Stimulated activated effector memory CD8-positive, alpha-beta T cell treated with anti-CD3 and anti-CD28 coated beads, Interleukin-12 subunit alpha, Interleukin-12 subunit beta, amount 100 ng/mL, for 72 hours (primary cell): ENCODE measurements around the gene WNT8B.

Experiments
- ATAC-seq: fragments of 150-1000 bp; cut with Tn5 transposase; 2 replicates; pipeline ENCODE4 v1.10.0; 2021
- DNase-seq, 2 donors: peaks; one replicate each; pipeline ENCODE4 v3.0.0; 2021 to 2022; ENCODE audit warnings: low spot score in 2 of 2
- H3K27ac Mint-ChIP-seq: one replicate; pipeline ENCODE4 v1.8.0; 2022; ENCODE audit warnings: mild to moderate bottlenecking, mixed read lengths
- H3K36me3 Mint-ChIP-seq: one replicate; pipeline ENCODE4 v1.8.0; 2022; ENCODE audit warnings: mild to moderate bottlenecking, mixed read lengths
- H3K4me1 Mint-ChIP-seq: one replicate; pipeline ENCODE4 v1.8.0; 2022; ENCODE audit warnings: mixed read lengths
- H3K4me3 Mint-ChIP-seq: one replicate; pipeline ENCODE4 v1.8.0; 2022; ENCODE audit warnings: mild to moderate bottlenecking, mixed read lengths
- H3K9me3 Mint-ChIP-seq: one replicate; pipeline ENCODE4 v1.8.0; 2022; ENCODE audit warnings: mixed read lengths

The WNT8B gene, protein sequence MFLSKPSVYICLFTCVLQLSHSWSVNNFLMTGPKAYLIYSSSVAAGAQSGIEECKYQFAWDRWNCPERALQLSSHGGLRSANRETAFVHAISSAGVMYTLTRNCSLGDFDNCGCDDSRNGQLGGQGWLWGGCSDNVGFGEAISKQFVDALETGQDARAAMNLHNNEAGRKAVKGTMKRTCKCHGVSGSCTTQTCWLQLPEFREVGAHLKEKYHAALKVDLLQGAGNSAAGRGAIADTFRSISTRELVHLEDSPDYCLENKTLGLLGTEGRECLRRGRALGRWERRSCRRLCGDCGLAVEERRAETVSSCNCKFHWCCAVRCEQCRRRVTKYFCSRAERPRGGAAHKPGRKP

DNA sequence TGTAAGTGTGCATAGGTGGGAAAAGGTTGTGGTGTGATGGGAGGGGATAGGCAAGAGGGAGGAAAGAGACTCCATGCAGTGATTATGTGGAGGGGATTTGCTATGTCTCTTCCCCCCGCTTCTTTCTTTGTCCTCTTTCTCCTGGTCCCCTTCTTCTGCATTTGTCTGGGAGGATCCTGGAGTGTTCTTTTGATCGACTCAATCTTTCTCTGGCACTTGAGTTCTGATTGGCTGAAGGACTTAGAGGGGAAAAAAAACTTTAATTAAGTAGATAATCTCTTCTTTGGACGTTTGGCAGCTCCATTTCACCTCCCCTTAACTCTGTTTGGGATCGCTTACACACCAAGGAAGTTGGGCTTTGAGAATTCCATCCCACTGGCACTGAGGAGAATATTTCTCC lies at the start of gene WNT8B:
WNT8B (plus strand) TSS at position 301 of the 400 bp plus-strand sequence. CDS start 160 bp downstream, outside the sequence.
- H3K36me3 Mint-ChIP-seq = no peaks in the 10 kb centered on the region
- H3K4me3 Mint-ChIP-seq = no peak within 1 kb of the TSS
- no peak for ATAC-seq
- no peaks in the 10 kb centered on the region for H3K9me3 Mint-ChIP-seq
- no peak within 1 kb of the TSS for H3K27ac Mint-ChIP-seq
- no peak for DNase-seq
- no peaks in the 10 kb centered on the region for H3K4me1 Mint-ChIP-seq

DNA sequence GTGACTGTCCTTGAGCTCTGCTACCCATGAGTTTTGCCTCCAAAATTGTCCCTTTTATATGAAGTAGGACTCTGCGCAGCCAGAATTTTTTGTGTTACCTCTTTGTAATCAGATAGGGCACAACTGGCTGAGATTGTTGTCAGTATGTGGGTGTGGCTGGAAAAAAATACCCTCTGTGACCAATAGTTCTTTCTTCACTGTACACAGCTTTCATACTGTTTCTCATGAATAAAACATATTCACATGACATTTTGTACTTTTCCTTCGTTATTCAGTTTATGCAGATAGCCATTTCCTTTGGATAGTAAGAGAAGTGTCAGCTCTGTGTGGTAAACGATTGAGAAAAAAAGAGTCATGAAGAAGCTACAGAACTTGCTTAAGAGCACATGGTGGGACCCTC lies 49.6 kb upstream of the WNT8B start:
- H3K4me1 Mint-ChIP-seq = no peaks in the 10 kb centered on the region
- no peak overlapping the region for H3K4me3 Mint-ChIP-seq
- H3K27ac Mint-ChIP-seq = no peak overlapping the region
- ATAC-seq (no peak), DNase-seq (no peak)
- no peaks in the 10 kb centered on the region for H3K9me3 Mint-ChIP-seq
- H3K36me3 Mint-ChIP-seq = no peaks in the 10 kb centered on the region

DNA sequence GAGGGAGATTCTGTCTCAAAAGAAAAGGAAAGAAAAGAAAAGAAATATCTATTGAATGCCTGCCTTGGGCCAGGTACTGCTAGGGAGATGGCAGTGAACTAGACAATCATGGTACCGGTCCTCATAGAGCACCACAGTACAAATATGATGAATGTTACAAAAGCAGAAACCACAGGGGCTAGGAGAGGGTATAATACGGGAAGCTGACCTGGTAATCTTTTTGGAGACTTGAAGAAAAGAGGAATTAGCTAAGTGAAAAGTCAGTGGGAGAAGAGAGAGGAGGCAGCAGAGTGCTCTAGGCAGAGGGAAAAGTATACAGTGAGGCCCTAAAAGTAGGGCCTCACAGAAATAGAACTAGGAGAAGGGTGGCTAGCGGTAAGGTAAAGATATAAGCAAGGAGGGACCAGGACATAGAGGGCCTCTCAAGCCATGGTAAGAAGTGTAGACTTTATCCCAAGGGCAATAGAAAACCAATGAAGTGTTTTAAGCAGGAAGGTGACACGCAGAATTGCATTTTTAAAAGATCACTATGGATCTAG lies 42.8 kb upstream of the WNT8B start:
- Mint-ChIP-seq H3K4me3 (no peak overlapping the region), H3K4me1 (no peaks in the 10 kb centered on the region), H3K36me3 (no peaks in the 10 kb centered on the region), H3K9me3 (no peaks in the 10 kb centered on the region), H3K27ac (no peak overlapping the region)
- ATAC-seq (no peak), DNase-seq (no peak)

DNA sequence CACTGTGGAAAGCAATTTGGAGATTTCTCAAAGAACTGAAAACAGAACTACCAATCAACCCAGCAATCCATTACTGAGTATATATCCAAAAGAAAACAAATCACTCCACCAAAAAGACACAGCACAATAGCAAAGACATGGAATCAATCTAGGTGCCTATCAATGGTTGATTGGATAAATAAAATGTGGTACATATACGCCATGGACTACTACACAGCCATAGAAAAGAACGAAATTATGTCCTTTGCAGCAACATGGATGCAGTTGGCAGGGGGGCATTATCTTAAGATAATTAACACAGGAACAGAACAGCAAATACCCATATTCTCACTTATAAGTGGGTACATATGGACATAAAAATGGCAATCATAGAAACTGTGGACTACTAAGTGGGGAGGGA lies 35.4 kb upstream of the WNT8B start:
- Mint-ChIP-seq H3K36me3 (no peaks in the 10 kb centered on the region), H3K4me3 (no peak overlapping the region), H3K4me1 (no peaks in the 10 kb centered on the region), H3K27ac (no peak overlapping the region), H3K9me3 (no peaks in the 10 kb centered on the region)
- DNase-seq (no peak), ATAC-seq (no peak)

DNA sequence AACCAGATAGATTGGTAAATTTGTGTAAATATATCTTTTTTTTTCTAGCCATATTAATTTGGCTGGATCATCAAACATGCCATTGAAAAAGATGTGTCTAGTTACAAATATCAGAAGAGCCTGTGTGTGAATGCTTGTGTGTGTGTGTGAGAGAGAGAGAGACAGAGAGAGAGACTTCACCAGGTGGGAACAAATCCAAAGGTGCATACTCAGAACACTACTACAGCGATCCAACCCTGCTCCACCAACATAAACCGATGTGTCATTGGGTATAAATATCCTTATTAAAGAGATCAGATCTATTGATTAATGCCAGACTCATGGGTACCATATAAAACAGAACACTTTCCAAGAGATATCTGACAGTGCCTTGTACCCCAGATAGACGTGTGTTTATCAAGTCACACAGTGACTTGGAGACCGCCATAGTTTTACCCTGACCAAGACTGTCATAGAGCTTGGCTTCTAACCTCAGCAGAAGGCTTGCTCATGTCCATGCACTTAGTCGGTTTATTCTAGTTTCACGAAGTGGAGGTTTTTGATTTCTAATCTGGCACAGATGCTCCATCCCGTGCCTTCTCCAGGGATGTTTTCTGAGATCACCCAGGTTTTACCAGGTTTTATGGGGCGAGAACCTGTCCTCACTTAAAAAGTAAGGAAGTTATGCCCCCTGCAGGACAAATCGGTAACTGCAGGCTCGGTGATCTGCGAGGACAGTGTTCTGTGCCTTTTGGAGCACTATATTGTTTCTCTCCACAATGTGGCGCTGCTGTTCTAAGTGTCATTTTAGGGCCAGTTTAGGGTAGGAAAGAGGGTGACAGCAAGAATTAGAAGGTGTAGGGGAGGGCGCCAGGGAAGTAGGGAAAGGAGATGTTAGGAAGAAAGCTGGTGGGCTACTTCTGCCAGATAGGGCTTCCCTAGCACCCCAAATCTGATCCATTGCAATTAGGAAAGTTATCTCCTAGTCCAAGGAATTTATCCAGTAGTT lies 29.3 kb upstream of the WNT8B start:
- H3K27ac Mint-ChIP-seq = no peak overlapping the region
- ATAC-seq (peak; percentile 99), DNase-seq (peak; percentile 96 to 99)
- H3K4me1 Mint-ChIP-seq = peaks cover 6% of the 10 kb centered on the region
- no peaks in the 10 kb centered on the region for H3K9me3 Mint-ChIP-seq
- no peak overlapping the region for H3K4me3 Mint-ChIP-seq
- H3K36me3 Mint-ChIP-seq = no peaks in the 10 kb centered on the region

DNA sequence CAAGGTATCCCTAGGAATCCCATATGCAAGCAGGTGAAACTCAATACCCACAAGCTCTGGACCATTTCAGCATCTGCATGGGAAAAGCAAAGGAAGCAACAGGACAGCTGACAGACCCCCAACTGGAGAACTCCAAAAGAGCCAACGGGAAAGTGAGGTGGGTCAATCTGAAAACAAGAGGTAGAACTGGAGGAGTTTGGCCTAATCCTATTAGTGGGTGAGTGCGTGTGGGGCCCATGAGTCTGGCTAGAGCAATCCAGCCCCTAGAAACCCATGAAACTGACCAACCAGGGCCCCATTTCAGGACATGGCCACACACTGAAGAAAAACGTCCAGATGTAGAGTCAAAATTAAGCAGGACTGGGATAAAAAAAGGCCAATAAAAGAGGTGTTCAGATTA lies 26.6 kb upstream of the WNT8B start:
- Mint-ChIP-seq H3K9me3 (no peaks in the 10 kb centered on the region), H3K27ac (no peak overlapping the region), H3K36me3 (no peaks in the 10 kb centered on the region), H3K4me3 (no peak overlapping the region), H3K4me1 (peaks cover 6% of the 10 kb centered on the region)
- ATAC-seq (no peak), DNase-seq (no peak)

DNA sequence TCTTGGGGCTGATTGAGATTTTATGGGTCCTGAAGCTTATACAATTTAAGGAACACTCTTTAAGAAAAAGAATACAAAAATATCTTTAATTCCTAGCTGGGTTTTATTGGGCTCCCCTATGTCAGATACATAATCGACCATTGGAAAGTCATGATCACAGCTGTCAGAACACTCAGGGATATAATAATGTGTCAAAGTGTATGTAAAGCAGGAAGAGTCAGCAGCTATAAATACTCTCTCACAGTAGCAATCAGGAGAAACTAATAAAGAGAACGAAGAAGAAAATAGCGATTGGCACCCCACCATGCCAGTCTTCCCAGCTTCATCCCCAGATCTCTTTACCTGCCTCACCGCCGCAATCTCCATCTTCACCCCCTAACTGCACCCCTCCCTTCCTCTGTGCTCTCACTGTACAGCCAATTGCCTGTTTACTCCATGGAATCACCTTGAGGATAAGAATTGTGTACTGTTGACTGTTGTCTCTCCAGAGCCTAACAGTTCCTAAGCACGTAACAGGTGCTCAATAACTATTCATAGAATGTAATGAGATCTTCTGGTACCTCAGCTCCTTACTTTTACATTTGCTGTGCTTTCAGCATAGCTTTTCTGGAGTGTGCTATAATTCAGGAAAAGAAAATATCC lies 24.0 kb upstream of the WNT8B start:
- Mint-ChIP-seq H3K4me1 (peaks cover 4% of the 10 kb centered on the region), H3K4me3 (no peak overlapping the region), H3K27ac (no peak overlapping the region), H3K36me3 (no peaks in the 10 kb centered on the region), H3K9me3 (no peaks in the 10 kb centered on the region)
- DNase-seq (no peak), ATAC-seq (no peak)

DNA sequence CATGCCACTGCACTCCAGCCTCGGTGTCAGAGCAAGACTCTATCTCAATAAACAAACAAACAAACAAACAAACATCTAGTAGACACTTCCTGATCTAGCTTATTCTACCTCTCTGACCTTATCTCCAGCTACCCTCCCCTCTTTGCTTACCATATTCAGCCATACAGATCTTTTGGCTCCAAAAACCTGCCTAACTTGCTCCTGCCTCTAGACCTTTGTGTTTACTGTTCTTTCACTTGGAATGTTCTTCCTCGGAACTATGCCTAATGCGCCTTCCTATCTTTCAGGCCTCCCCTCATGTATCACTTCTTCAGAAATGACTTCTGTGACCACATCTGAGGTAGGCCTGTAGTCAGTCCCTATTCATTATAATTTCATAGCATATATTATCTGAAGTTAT lies 20.3 kb upstream of the WNT8B start:
- DNase-seq (no peak), ATAC-seq (no peak)
- H3K36me3 Mint-ChIP-seq = no peaks in the 10 kb centered on the region
- H3K4me1 Mint-ChIP-seq = no peaks in the 10 kb centered on the region
- H3K9me3 Mint-ChIP-seq = no peaks in the 10 kb centered on the region
- no peak overlapping the region for H3K4me3 Mint-ChIP-seq
- H3K27ac Mint-ChIP-seq = no peak overlapping the region

DNA sequence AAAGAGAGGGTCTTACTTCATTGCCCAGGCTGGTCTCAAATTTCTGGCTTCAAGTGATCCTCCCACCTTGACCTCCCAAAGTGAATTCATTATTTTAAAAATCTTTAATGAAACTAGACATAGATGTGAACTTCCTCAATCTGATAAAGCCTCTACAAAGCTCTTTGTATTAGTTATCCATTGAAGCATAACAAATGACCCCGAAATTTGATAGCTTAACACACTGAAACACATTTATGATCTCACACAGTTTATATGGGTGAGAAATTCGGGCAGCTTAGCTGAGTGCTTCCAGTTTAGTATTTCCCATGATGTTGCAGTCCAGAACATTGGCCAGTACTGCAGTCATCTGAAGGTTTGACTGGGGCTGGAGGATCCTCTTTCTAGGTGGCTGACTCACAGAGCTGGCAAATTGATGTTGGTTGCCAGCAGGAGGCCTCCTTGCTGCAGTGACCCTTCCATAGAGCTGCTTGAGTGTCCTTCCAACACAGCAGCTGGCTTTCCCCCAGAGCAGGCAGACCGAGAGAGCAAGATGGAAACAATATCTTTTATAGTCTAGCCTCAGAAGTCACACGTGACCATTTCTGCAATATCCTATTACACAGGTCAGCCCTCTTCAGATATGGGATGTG lies 16.6 kb upstream of the WNT8B start:
- ATAC-seq (no peak), DNase-seq (no peak)
- H3K4me1 Mint-ChIP-seq = no peaks in the 10 kb centered on the region
- no peak overlapping the region for H3K4me3 Mint-ChIP-seq
- H3K27ac Mint-ChIP-seq = no peak overlapping the region
- no peaks in the 10 kb centered on the region for H3K9me3 Mint-ChIP-seq
- no peaks in the 10 kb centered on the region for H3K36me3 Mint-ChIP-seq

DNA sequence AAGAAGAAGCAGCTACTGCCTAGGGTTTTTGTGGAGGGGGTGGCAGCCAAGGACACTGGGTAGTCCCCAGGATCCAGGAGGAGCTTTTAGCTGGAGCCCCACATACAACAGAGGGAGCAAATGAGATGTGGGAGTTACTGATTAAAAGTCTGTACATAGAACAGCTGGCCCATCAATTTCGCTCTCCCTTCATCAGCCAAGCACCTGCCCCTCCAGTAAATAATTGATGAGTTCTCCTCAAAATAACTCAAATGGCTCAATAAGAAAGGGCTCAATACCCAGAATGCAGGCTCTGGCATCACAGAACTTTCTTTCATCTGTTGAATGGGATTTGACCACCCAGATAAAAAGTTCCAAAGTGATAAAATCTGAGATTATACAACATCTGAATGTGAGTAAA lies 15.1 kb upstream of the WNT8B start:
- ATAC-seq (no peak), DNase-seq (no peak)
- Mint-ChIP-seq H3K36me3 (no peaks in the 10 kb centered on the region), H3K27ac (no peak overlapping the region), H3K4me1 (no peaks in the 10 kb centered on the region), H3K9me3 (no peaks in the 10 kb centered on the region), H3K4me3 (no peak overlapping the region)

DNA sequence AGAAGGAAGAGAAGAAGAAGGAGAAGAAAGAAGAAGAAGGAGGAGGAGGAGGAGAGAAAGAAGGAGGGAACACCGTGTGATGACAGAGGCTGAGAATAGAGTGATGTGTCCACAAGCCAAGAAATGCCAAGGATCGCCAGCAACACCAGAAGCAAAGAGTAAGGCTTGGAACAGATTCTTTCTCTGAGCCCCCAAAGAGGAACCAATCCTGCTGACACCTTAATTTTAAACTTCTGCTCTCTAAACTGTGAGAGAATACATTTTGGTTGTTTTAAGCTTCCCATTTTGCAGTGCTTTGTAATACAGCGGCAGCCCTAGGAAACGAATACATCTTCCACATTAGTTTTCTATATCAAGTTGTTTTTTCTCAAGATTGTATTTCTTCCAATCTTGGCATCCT lies 13.9 kb upstream of the WNT8B start:
- no peaks in the 10 kb centered on the region for H3K36me3 Mint-ChIP-seq
- H3K4me3 Mint-ChIP-seq = no peak overlapping the region
- DNase-seq = no peak
- no peak for ATAC-seq
- no peaks in the 10 kb centered on the region for H3K9me3 Mint-ChIP-seq
- no peaks in the 10 kb centered on the region for H3K4me1 Mint-ChIP-seq
- no peak overlapping the region for H3K27ac Mint-ChIP-seq

DNA sequence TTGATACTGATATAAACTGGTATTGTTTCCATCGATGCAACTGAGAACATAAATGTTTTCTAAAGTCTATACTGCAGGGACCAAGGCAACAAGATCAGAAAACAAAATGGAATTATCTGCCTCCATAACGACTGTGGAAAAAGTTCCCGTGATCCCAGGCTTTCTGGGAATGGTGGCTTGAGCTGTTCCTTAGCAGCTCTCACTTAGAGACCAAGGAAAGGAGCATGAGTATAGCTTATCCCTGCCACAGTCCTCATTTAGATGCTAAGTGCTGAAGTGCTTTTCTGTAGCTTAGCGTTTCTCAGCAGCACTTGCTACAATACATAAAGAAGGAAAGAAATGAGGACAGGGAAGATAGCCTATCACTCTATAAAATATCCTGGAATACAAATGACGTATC lies 5.5 kb downstream of the WNT8B start:
- no peak overlapping the region for H3K27ac Mint-ChIP-seq
- DNase-seq (no peak), ATAC-seq (no peak)
- H3K4me1 Mint-ChIP-seq = no peaks in the 10 kb centered on the region
- H3K4me3 Mint-ChIP-seq = no peak overlapping the region
- no peaks in the 10 kb centered on the region for H3K9me3 Mint-ChIP-seq
- no peaks in the 10 kb centered on the region for H3K36me3 Mint-ChIP-seq

DNA sequence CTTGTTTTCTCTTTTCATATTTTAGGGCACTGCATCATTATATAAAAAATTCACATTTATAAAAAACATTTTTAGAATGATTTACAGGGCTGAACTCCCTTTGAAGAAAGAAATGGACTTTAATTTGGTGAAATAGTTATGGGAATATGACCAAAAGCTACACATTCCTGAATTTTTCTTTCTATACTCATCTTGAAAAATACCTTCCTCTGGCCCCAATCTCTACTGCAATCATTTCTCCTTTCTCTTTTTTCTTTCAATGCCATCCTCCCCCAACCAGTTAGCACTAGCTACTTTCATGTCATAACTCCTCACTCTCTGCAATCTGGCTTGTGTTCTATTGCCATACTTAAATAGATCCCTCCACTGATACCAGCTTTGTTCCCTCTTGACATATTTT lies 6.2 kb downstream of the WNT8B start:
- DNase-seq = no peak
- H3K4me1 Mint-ChIP-seq = no peaks in the 10 kb centered on the region
- H3K9me3 Mint-ChIP-seq = no peaks in the 10 kb centered on the region
- H3K36me3 Mint-ChIP-seq = no peaks in the 10 kb centered on the region
- no peak for ATAC-seq
- no peak overlapping the region for H3K4me3 Mint-ChIP-seq
- no peak overlapping the region for H3K27ac Mint-ChIP-seq

DNA sequence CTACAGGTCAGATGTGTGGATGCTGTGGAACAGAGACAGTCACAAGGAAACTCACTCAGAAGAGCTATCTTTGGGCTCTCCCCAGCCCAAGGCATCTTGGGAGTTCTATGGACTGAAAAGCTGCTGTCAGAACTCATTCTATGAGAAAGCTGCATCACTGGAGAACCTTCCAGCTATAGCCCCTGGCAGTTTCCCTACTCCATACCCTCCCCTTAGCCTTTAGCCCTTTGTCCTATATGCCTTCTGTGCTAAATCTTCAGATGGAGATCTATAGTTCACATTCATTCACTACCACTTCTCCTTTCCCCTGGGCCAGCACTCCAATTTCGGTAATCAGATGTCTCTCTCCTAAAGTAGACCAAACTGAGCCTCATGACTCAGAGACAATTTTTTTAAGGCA lies 6.9 kb downstream of the WNT8B start:
- H3K4me3 Mint-ChIP-seq = no peak overlapping the region
- H3K9me3 Mint-ChIP-seq = no peaks in the 10 kb centered on the region
- H3K27ac Mint-ChIP-seq = no peak overlapping the region
- ATAC-seq = no peak
- DNase-seq = no peak
- no peaks in the 10 kb centered on the region for H3K36me3 Mint-ChIP-seq
- no peaks in the 10 kb centered on the region for H3K4me1 Mint-ChIP-seq

DNA sequence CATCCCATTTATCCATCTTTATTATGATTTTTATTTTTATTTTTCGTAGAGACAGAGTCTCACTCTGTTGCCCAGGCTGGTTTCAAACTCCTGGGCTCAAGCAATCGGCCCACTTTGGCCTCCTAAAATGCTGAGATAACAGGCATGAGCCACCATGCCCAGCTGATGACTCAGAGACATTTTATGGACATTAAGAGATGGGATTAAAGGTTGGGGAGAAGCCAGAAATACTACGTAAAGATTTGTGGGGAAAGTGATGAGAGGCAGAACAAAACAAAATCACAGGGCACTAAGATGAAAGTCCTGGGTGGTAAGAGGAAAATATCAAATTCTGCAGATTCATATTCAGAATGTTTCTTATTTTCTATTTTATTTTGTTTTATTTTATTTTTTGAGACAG lies 7.6 kb downstream of the WNT8B start:
- Mint-ChIP-seq H3K9me3 (no peaks in the 10 kb centered on the region), H3K4me1 (no peaks in the 10 kb centered on the region), H3K36me3 (no peaks in the 10 kb centered on the region), H3K27ac (no peak overlapping the region), H3K4me3 (no peak overlapping the region)
- ATAC-seq = no peak
- no peak for DNase-seq
